Right atrium auricular region (tissue), 2 donors: Measurements from ENCODE around the gene SIGLEC15. TPM values are rescaled to one million over a fixed set of nuclear protein-coding genes. Genes with fewer than 3 reads are reported as not detected.

ENCODE experiments used
- DNase-seq: peaks from one replicate; pipeline ENCODE4 v3.0.0-alpha.2; 2019; ENCODE audit warnings: low spot score
- H3K27ac ChIP-seq, 2 donors: fragments of 200-600 bp; sonication (generic); 1 replicate in 1 of 2; 2 replicates in 1 of 2; pipeline ENCODE4 v1.5.1; 2016 to 2019
- H3K27me3 ChIP-seq, 2 donors: fragments of 200-600 bp; sonication (generic); one replicate each; pipeline versions ENCODE4 v1.5.1 to v1.6.0; 2017 to 2019
- H3K36me3 ChIP-seq: fragments of 200-600 bp; sonication (generic); one replicate; pipeline ENCODE4 v1.5.1; 2016
- H3K4me1 ChIP-seq, 2 donors: fragments of 200-600 bp; sonication (generic); one replicate each; pipeline versions ENCODE4 v1.5.1 to v1.6.0; 2017 to 2019
- H3K4me3 ChIP-seq, 2 donors: fragments of 200-600 bp; sonication (generic); 1 replicate in 1 of 2; 2 replicates in 1 of 2; pipeline ENCODE4 v1.5.1; 2017 to 2019; ENCODE audit warnings: mild to moderate bottlenecking in 1 of 2, moderate library complexity in 1 of 2
- H3K9me3 ChIP-seq, 2 donors: fragments of 200-600 bp; sonication (generic); one replicate each; pipeline ENCODE4 v1.5.1; 2019
- total RNA-seq, 2 donors: library from RNA; depleted of rRNA; stranded (reverse); fragments of >200 nt; gene quantifications; one replicate each; pipeline ENCODE4 v1.1.0, GENCODE V29; 2016
- TF ChIP-seq, protein P1 (sequence below), 2 donors: fragments of 200-600 bp; sonication (generic); IDR thresholded peaks; one replicate each; pipeline ENCODE4 v1.5.1; 2019; ENCODE audit warnings: antibody characterized with exemption in 2 of 2

SIGLEC15 gene
- total RNA-seq, 2 donors from 2014 or later = 1.9 TPM; not detected in 1

- no peaks in the 10 kb centered on the region for H3K4me1 ChIP-seq
- H3K9me3 ChIP-seq = no peaks in the 10 kb centered on the region
- no peaks in the 10 kb centered on the region for H3K27me3 ChIP-seq
- no peak overlapping the region for H3K4me3 ChIP-seq
- no peak for DNase-seq
- H3K36me3 ChIP-seq = peaks cover 44% of the 10 kb centered on the region
- TF ChIP-seq, protein P1, sequence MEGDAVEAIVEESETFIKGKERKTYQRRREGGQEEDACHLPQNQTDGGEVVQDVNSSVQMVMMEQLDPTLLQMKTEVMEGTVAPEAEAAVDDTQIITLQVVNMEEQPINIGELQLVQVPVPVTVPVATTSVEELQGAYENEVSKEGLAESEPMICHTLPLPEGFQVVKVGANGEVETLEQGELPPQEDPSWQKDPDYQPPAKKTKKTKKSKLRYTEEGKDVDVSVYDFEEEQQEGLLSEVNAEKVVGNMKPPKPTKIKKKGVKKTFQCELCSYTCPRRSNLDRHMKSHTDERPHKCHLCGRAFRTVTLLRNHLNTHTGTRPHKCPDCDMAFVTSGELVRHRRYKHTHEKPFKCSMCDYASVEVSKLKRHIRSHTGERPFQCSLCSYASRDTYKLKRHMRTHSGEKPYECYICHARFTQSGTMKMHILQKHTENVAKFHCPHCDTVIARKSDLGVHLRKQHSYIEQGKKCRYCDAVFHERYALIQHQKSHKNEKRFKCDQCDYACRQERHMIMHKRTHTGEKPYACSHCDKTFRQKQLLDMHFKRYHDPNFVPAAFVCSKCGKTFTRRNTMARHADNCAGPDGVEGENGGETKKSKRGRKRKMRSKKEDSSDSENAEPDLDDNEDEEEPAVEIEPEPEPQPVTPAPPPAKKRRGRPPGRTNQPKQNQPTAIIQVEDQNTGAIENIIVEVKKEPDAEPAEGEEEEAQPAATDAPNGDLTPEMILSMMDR (IDR thresholded peaks at IDR 0.05) = no peak
- H3K27ac ChIP-seq = no peak overlapping the region
These were observed 66.3 kb downstream of the SIGLEC15 start for GRCh38 chr18:45891806-45892205.

Other genes starting within 250 kb of the SIGLEC15 start
- under 1 TPM in 1 of 2 donors, not detected in 1; 0.12 TPM for gene SLC14A2, start 210.2 kb upstream of the SIGLEC15 start, total RNA-seq
- gene SLC14A1, start 101.5 kb upstream of the SIGLEC15 start, total RNA-seq = 10 to 100 TPM; 11.4 to 23.9 TPM
- 10 to 100 TPM; 25.3 to 33.6 TPM for gene EPG5, start 141.7 kb downstream of the SIGLEC15 start, total RNA-seq
- gene PSTPIP2, start 246.6 kb downstream of the SIGLEC15 start, total RNA-seq = 1 to 10 TPM; 3.4 to 3.9 TPM